NCI-H510A treated with DMSO at 0.1 percent for 48 hours (cell line): ENCODE data around the gene SNORC.

Source experiments
- DNase-seq: peaks from one replicate; lab custom pipeline; 2025; lab: John Stamatoyannopoulos, UW

Gene SNORC

DNA sequence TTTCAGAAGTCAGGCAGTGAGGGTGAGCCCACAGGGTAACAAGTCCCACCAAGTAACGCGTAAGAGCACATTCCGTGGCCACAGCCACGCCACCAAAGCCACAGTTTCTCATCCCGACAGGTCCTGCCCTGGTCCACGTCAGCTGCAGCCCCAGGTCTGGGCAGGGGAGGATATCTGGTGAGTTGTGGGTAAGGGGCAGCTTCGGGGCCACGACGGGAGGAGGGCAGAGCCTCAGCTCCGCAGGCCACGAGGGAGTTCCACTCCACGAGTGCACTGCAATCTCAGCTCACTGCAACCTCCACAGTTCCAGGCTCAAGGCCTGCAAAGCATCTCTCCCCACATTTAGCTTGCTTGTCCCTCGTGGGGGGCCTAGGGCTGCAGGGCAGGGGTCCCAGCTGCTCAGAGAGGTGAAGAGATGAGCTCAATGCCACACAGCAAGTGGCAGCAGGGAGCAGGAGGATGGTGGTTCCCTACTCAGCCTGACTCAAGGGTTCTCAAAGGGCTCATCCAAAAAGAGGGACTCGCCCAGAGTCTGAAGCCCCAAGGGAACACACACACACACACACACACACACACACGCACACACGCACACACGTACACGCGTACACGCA, 12.5 kb downstream of the SNORC start:
- DNase-seq: no peak

DNA sequence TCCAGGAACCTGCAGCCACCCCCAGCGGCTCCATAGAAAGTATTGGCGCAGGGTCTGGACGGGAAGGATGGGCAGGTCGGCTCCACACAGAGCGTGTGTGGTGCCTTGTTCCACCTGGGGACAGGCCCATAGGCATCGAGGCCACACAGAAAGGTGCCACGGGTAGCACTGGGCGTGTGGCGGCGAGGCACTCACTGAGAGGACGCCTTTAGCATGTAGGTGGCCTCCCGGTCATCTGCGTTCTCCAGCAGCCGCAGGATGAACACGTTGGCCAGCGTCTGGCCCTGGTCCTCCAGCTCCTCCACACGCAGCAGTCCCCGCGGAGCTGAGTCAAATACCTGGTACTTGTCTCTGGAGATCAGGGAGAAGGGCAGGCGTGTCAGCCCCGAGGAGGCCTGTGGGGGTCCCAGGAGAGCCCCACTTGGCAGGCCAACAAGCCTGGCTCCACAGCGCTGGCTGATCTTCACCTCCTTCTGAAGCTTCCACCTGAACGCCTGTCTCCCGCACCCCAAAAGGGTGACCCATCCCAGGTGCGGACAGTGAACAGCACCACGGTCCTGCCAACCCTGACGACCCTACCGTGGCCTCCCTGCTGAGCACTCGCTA, 13.2 kb downstream of the SNORC start:
- DNase-seq: no peak

DNA sequence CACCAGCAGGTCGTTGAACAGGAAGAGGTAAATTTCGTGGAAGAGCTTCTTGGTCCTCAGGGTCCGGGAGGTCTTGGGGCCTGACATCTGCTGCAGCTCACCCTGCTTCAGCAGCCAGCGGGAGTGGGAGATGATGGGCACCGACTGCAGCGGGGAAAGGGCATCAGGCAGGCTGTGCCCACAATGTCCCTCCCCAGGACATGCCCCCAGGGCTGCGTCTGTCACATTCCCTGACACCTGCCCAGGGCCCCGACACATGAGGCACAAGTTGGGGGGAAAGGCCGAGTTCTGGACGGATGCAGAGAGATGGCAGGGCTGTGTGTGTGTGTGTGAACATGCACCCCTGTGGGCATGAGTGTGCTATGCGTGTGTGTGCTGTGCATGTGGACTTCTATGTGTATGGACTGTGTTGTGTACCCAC, 13.9 kb downstream of the SNORC start:
- no peak for DNase-seq

DNA sequence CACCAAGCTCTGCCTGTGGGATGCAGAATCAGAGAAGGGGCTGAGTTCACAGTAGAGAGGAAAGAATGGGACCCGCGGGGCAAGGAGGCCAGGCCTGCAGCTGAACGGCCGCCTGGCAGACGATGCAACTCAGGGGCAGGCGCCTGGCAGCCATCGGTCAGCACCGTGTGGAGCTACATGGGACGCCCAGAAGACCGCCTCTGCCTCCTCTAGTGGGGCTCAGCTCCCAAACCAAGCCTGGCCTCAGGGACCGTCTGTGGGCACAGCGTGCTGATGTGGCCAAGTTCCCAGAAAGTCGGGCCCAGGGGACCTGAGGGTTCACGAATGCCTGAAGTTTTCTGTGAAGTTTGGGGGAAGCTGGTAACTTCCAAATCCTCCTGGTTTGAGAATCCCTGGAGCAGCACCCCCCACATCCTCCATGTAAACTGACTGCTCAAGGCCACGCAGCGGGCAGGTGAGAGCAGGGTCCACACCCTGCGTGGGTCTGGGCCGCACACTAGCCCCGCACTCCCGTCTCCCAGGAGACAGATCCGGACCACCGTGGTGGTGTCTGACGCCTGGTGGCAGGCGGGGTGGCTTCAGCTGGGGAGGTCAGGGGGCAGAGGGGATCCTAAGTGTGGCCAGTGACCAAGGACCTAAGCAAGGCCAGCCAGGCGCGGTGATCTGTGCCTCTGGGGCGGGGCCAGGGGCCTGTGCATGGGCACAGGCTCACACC, 14.6 kb downstream of the SNORC start:
- DNase-seq: no peak

DNA sequence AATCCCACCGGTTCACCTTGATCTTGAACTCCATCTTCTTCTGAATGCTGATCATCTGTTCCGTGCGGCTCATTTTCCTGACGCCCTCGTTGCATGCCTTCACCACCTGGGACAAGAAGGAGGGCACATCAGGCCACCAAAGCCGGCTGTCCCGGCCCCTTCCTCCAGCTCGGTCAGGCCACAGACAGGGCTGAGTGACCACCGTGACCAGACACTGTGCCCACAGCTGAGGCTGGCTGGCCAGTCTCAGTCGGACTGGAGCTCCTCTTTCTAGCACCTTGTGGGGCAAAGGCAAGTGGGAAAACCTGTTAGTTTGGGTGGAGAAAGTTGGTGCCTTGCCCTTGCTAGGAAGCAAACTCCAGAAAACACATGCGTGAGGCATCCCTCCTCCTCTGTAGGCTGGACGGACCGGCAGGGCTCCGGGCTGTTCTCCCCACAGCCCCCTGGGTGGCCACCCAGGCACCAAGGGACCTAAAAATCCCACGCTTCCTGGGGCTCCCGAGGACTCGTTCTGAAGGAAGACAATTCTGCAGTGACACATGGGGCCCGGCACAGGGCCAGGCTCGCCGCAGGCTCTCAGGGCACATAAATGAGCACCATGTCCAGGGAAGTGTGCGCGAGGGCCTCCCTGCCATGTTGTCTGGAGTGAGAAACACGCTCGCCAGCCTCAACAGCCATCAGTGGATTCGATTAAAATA, 15.3 kb downstream of the SNORC start:
- no peak for DNase-seq

DNA sequence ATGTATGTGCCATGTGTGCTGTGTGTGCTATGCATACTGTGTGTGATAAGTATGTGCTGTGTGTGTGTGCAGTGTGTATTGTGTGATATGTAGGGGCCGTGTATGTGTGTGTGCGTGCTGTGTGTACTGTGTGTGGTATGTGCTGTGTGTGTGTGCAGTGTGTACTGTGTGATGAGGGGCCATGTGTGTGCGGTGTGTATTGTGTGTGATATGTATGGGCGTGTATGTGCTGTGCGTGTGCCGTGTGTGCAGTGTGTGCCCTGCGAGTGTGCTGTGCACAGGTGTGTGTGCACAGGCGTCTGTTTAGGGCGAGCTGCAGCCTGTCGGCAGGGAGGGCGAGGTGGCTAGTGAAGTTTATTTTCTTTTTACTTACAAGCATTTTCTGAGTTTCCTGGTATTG, 16.1 kb downstream of the SNORC start:
- DNase-seq: no peak

DNA sequence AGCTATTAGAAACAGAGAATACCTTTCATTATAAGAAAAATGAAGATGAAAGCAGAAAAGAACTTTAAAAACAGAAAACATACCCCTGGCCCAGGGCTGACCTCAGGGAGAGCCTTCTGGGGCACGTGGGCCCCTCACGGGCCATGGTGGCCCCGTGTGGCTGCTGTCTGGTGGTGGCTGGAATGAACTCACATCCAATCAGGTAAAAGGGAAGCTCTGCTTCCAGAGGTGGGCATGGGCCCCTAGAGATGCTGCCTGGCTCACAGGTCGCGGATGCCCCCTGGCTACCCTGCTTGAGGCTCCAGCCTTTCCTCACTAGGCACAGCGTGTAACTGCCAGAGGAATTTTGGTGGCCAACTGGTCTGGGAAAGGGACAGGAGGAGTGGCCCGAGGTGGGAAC, 16.6 kb downstream of the SNORC start:
- DNase-seq: no peak

DNA sequence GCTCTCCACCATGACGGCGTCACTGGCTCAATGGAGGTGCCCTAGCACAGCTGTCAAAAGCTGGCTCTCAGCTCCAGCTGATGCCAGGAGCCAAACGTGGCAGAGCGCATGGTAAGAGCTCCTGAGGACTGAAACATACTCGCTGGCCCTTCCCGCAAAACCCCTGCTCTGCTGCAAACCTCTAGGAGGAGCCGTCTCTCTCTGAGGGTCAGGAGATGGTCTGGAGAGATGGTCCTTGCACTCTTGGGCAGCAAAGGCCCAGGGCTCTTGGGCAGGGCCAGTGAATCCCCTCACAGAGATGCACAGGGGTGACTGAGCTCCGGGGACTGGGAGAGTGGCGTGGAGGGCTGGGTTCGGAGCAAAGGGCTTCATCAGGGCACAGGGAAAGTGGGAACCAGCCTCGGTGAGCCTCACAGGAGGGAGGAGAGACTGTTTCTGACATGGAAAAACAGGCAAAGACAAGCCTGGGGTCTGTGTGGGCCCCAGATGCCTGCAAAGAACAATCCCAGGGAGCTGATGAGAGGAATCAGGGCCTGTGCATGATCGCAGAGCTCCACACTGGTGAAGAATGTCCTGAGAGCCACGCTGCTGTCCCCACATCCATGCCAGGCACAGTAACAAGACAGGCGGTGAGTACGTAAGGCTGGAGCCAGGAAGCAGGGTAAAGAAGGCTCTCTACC, 17.2 kb downstream of the SNORC start:
- DNase-seq: no peak

DNA sequence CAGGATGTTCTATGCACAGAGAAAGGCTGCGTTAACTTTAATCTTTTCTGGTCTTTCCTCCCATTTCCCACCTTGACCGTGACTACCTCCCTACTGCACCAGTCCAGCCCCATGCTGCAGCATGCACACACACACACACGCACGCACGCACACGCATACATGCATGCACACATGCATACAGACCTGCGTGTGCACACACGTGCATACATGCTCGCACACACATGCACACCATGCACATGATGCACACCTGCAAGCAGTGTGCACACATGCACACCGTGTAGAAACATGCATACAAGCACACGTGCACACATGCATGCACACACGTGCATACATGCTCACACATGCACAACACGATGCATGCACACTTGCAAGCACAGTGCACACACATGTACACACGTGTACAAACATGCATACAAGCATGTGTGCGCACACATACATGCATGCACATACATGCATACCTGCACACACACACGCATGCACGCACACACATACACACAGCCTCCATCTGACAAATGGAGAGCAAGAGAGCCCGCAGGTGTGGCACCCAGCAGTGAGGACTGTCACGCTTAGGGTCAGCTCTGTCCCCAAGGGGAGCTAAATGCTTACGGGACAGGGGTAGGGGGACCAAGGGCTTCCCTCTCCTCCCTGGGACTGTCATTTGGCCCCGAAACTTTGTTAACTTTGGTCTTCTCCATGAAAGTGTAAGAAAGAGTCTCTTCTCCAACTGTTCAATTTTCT, 18.2 kb downstream of the SNORC start:
- no peak for DNase-seq

DNA sequence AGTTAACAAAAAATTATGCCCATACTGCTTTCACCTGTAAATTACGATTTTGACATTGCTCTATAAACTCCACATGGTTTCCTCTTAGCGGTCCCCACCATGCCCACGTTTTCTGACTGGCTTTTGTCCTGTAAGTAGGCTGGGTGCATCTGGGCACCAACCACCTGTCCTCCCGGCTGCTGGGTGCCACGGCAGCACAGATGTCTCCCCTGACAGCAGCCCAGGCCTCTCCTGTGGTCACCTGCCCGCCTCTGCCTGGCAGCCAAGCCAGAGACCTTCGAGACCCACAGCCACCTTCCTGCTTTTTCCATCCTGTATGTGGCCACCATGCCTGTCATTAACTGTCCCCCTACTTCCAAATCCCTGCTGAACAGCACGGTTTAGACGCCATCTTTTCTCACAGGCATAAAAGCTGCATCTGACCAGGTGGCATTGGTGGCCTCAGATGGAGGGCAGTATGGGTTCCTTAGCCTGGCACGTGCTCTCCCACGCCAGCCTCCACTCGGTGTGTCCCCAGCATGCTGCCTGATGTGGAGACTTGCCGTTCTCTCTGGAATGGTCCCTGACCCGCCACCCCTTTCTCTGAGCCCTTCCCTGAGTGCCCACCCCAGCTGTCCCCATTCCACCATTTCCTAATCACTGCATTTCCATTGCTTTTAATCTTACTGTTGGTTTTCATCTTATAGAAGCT, 18.9 kb downstream of the SNORC start:
- no peak for DNase-seq

DNA sequence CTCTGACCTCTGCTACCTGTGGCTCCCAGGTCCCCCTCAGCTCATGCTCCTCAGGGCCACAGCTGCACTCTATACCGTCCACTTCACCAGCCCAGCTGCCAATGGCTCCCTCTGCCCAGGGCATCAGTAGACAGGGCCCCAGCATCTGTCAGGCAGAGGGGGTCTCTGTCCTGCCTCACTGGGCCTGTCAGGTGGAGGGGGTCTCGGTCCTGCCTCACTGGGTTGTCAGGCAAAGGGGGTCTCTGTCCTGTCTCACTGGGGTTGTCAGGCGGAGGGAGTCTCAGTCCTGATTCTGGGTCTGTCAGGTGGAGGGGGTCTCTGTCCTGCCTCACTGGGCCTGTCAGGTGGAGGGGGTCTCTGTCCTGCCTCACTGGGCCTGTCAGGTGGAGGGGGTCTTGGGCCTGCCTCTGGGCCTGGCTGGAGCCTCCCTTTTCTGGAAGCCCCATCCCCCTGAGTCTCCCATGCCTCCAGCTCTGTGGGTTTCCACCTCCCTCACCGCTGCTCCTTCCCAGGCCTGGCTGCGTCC, 19.9 kb downstream of the SNORC start:
- DNase-seq: no peak

DNA sequence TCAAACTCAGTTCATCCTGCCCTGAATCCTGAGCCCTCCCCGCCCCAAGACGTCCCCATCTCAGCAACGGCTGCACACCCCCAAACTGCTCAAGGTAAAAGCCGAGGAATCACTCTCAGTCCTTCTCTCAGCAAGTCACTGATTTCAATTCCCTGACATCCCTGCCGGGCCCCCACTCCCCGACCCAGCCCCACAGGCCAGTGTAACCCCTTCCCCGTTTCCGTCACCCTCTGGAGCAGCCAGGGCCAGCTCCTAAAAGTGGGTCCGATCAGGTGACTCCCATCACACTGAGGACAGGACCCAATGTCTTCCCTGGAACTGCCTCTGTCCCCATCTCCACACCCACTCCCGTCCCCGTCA, 20.5 kb downstream of the SNORC start:
- no peak for DNase-seq

DNA sequence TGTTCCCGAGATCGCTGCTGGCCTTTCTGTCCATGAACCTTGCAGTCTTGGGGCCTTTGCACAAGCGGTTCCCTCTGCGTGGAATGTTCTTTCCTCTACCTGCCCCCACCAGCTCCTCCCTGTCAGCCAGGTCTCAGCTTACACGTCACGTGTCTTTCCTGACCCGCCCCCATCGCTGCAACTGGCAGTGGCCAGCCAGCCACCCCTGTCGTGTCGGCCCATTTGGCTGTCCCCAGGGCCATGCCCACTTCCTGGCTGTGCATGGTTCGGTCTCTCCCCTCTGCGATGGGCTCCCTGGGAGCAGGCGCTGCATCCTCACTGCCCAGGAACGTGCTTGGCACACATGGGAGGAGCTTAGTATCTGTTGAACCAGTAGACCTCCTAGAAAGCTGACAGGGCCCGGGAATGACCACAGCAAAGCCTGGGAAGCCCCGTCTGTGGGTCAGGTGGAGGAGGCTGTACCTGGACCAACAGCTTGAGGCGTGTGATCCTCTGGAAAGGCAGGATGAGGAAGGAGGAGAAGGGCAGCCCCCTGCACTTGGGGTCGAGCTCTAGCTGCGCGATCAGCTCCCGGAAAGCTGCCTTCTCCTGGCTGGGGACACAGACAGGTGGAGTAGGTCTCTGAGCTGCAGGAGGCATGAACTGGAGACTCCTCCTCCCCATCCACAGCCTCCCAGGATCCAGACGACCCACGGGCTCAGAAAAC, 21.0 kb downstream of the SNORC start:
- DNase-seq: peak; percentile 93

DNA sequence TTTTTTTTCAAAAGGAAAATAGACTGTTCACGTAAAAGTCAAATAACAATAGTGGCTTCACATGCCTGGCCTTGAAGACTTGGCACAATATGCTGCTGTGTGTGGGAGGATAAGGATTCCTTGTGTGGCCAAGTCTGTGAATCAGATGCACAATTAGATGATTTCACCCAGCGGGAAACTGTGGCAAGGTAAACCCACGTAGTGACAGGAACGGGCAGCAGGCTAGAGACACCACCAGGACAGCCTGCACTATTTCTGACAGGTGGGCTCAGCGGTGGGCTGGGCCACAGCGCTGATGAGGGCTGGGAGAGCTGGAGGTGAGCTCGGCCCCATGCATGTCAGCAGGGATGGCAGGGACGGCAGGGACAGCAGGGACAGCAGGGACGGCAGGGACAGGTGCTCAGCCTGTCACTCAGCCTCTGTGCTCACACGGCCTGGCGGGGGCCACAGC, 21.6 kb downstream of the SNORC start:
- no peak for DNase-seq

DNA sequence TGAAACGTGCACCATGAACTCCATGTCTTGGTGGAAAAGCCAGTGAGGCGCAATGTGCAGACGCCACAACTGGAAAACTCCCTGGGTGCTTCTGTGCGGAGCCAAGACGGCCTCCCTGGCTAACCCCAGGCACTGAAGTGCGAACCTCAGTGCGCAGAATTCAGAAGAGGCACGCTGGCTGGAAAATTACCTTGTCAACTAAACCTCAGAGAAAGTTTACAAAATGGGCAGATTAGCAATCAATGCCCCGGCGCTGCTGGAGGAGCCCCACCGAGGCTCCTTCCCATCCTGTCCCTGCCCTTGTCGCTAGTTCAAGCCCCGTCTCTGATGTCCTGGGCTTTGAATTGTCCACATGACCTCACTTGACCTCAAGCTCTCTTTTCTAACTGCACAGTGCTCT, 22.2 kb downstream of the SNORC start:
- no peak for DNase-seq

DNA sequence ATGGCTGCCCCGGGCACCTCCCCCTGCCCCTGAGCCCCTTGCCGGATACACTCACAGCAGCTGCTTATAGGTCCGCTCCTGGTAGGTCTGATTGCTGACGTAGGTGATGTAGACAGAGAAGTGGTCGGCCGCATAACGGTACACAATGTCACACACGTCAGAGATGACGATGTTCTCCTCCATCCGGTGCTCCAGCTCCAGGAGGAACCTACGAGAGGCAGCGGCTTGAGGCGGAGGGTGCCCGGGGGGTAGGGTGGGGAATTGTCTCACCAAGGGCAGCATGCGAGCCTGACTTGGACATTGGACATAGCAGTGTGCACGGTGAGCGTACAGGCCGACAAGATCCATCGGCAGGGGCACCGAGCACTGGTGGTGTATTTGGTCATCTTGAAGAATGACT, 22.8 kb downstream of the SNORC start:
- DNase-seq: no peak

DNA sequence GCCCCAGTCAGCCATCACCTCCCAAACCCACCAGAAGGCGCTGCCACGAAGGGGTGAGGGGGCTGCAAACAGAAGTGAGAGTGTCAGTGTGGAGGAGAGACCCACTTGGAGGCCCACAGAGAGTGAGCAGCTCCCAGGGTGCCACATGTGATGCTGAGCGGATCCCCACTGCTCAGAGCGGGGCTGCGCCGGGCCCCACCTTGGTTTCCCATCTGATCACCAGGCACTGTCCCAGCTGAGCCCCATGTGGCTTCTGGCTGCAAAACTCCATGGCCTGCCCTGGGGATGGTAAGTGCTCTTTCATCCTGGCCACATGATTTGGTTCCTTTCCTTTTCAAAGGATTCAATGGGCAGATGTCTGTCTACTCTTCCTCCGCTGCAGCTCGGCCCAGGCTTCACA, 23.8 kb downstream of the SNORC start:
- no peak for DNase-seq

DNA sequence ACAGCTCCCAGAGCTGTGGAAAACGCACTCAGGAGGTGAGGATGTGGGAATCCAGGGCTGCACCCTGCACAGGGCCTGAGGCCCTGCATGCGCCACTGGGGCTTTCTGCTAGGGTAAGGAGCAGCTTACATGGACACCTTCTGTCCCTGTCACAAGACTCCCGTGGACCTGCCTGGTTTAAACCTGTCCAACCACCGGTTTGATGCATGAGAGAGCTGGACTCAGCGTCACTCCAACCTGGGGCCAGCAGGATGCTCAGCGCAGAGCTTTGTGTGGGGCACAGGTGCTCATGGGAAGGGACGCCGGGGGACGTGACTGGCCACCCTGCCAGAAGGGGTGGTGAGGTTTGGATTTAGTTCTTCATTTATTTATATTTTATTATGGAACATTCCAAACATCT, 24.2 kb downstream of the SNORC start:
- no peak for DNase-seq

DNA sequence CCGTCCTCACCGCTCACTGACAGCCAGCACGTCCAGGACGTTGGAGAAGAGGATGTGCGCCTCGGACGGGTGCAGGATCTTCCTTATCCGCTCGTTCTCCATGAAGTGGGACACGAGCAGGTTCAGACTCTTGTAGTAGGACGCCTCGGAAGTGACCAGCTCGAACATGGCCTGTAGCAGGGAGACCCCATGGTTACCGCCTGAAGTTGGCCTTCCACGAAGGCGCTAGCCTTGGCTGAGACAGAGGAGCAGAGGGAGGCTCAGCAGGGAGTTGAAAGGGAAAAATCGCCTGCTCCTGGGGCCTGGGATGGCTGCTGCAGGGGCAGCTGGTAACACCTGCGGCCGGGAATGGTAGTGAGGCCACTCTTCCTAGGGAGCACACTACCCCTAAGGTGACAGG, 24.7 kb downstream of the SNORC start:
- DNase-seq: no peak

DNA sequence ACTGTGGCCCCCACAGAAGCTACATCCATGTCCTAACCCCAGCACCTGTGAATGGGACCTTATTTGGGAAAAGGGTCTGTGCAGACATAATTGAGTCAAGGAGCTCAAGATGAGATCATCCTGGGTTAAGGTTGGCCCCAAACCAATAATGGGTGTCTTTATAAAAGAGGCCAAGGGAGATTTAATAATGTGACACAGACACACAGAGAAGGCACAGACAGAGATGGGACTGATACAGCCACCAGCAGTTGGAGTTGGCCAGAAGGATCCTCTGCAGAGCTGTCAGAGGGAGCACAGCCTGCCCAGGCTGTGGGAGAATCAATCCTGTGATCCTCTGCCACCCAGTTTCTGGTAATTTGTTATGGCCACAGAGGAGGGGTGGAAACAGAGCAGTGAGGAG, 26.0 kb downstream of the SNORC start:
- no peak for DNase-seq
